Measurements from ENCODE around the gene SNX4. TPM values are rescaled to one million over a fixed set of nuclear protein-coding genes. Genes with fewer than 3 reads are reported as not detected.

SNX4 gene
- polyA plus RNA-seq, 1 donor (not counting 4 experiments of a cell fraction or from before 2014, with no cell fraction given) = 17.9 TPM

- no peaks in the 10 kb centered on the region for H3K9me1 ChIP-seq (ENCODE audit: control insufficient read depth, extremely low read depth, insufficient read depth, low read length)
- FAIRE-seq (no peak), DNase-seq (ENCODE audit: low read depth, low spot score) (no peak)
- H3K9ac ChIP-seq (ENCODE audit: control insufficient read depth, extremely low read depth, insufficient read depth, low read length) = no peak overlapping the region
- no peaks in the 10 kb centered on the region for H3K36me3 ChIP-seq (ENCODE audit: control insufficient read depth in 2 of 2, extremely low read depth in 1 of 2, insufficient read depth in 2 of 2, low read length in 2 of 2)
- dilution Hi-C loops (cut with MboI; ENCODE audit: extremely low pct_ligation_motif_present, low sequenced_read_pairs) = no loop called here
- peaks cover 10% of the 10 kb centered on the region for H3K4me1 ChIP-seq (ENCODE audit: control insufficient read depth, extremely low read depth, insufficient read depth, low read length)
- H3K4me3 ChIP-seq (ENCODE audit: control insufficient read depth in 2 of 3, extremely low read depth in 1 of 3, insufficient read depth in 2 of 3, low read depth in 1 of 3, low read length in 3 of 3) = no peak overlapping the region
- H3K27ac ChIP-seq (ENCODE audit: control insufficient read depth, insufficient read depth, low read length) = no peak overlapping the region
- no peaks in the 10 kb centered on the region for H3K79me2 ChIP-seq (ENCODE audit: control insufficient read depth, insufficient read depth, low read length)
- H3K9me3 ChIP-seq (ENCODE audit: control insufficient read depth, low read depth, low read length) = no peaks in the 10 kb centered on the region
- TF ChIP-seq CTCF (optimal IDR thresholded peaks at IDR 0.05 in 1 of 3, IDR thresholded peaks at IDR 0.05 in 1 of 3, conservative IDR thresholded peaks at IDR 0.05 in 1 of 3; ENCODE audit: extremely low read depth in 1 of 3, insufficient read depth in 2 of 3, low read length in 3 of 3) (no peak), EZH2 (IDR thresholded peaks at IDR 0.05; ENCODE audit: low read length) (no peak)
- H2AFZ ChIP-seq (ENCODE audit: control insufficient read depth, low read length) = no peak overlapping the region
- no peaks in the 10 kb centered on the region for H4K20me1 ChIP-seq (ENCODE audit: control insufficient read depth, extremely low read depth, insufficient read depth, low read length)
- H3K4me2 ChIP-seq (ENCODE audit: control insufficient read depth, extremely low read depth, insufficient read depth, low read depth, low read length) = peak overlapping the region; percentile 48
- H3K27me3 ChIP-seq (ENCODE audit: control insufficient read depth, extremely low read depth, insufficient read depth, low read length) = no peaks in the 10 kb centered on the region
Measured at GRCh38 chr3:125433091-125433534, 86.9 kb downstream of the SNX4 start.

- no peak for DNase-seq (ENCODE audit: low read depth, low spot score)
- Histone ChIP-seq H4K20me1 (ENCODE audit: control insufficient read depth, extremely low read depth, insufficient read depth, low read length) (no peaks in the 10 kb centered on the region), H3K4me3 (ENCODE audit: control insufficient read depth in 2 of 3, extremely low read depth in 1 of 3, insufficient read depth in 2 of 3, low read depth in 1 of 3, low read length in 3 of 3) (no peak overlapping the region), H3K27ac (ENCODE audit: control insufficient read depth, insufficient read depth, low read length) (no peak overlapping the region), H3K79me2 (ENCODE audit: control insufficient read depth, insufficient read depth, low read length) (no peaks in the 10 kb centered on the region), H3K27me3 (ENCODE audit: control insufficient read depth, extremely low read depth, insufficient read depth, low read length) (no peaks in the 10 kb centered on the region), H3K9me3 (ENCODE audit: control insufficient read depth, low read depth, low read length) (no peaks in the 10 kb centered on the region), H3K9ac (ENCODE audit: control insufficient read depth, extremely low read depth, insufficient read depth, low read length) (no peak overlapping the region), H3K4me1 (ENCODE audit: control insufficient read depth, extremely low read depth, insufficient read depth, low read length) (peaks cover 10% of the 10 kb centered on the region), H3K4me2 (ENCODE audit: control insufficient read depth, extremely low read depth, insufficient read depth, low read depth, low read length) (no peak overlapping the region), H3K36me3 (ENCODE audit: control insufficient read depth in 2 of 2, extremely low read depth in 1 of 2, insufficient read depth in 2 of 2, low read length in 2 of 2) (no peaks in the 10 kb centered on the region), H2AFZ (ENCODE audit: control insufficient read depth, low read length) (no peak overlapping the region), H3K9me1 (ENCODE audit: control insufficient read depth, extremely low read depth, insufficient read depth, low read length) (no peaks in the 10 kb centered on the region)
- no peak for TF ChIP-seq CTCF (optimal IDR thresholded peaks at IDR 0.05 in 1 of 3, IDR thresholded peaks at IDR 0.05 in 1 of 3, conservative IDR thresholded peaks at IDR 0.05 in 1 of 3; ENCODE audit: extremely low read depth in 1 of 3, insufficient read depth in 2 of 3, low read length in 3 of 3)
- no peak for TF ChIP-seq EZH2 (IDR thresholded peaks at IDR 0.05; ENCODE audit: low read length)
- FAIRE-seq = no peak
- dilution Hi-C loops (cut with MboI; ENCODE audit: extremely low pct_ligation_motif_present, low sequenced_read_pairs) = no loop called here
Measured at GRCh38 chr3:125431912-125432790, 87.9 kb downstream of the SNX4 start.
